Thymus (tissue), 11 donors: ENCODE results near the gene SYCE3. TPM values are rescaled to one million over a fixed set of nuclear protein-coding genes. Genes with fewer than 3 reads are reported as not detected.

Source experiments
- DNase-seq, 9 donors: peaks; one replicate each; pipeline ENCODE4 v3.0.0-alpha.2; 2013; ENCODE audit warnings: low spot score in 9 of 9, low read depth in 6 of 9, missing footprints in 1 of 9
- H3K27ac ChIP-seq, 2 donors: one replicate each; pipeline ENCODE4 v1.5.1; 2013; ENCODE audit warnings: control low read depth in 1 of 2, low read depth in 1 of 2, low read length in 1 of 2, mild to moderate bottlenecking in 1 of 2, moderate library complexity in 1 of 2
- H3K27me3 ChIP-seq, 2 donors: one replicate each; pipeline ENCODE4 v1.5.1; 2013; ENCODE audit warnings: low read length in 1 of 2; ENCODE audit not compliant: control insufficient read depth in 2 of 2, insufficient read depth in 1 of 2
- H3K36me3 ChIP-seq, 2 donors: one replicate each; pipeline ENCODE4 v1.5.1; 2013; ENCODE audit warnings: low read length in 1 of 2, mild to moderate bottlenecking in 1 of 2, moderate library complexity in 1 of 2; ENCODE audit not compliant: control insufficient read depth in 2 of 2, insufficient read depth in 2 of 2
- H3K4me1 ChIP-seq, 2 donors: one replicate each; pipeline ENCODE4 v1.5.1; 2013; ENCODE audit warnings: low read length in 2 of 2; ENCODE audit not compliant: control insufficient read depth in 2 of 2, insufficient read depth in 2 of 2
- H3K4me3 ChIP-seq, 2 donors: one replicate each; pipeline ENCODE4 v1.5.1; 2013; ENCODE audit warnings: low read length in 2 of 2, control low read depth in 1 of 2, mild to moderate bottlenecking in 1 of 2
- H3K9me3 ChIP-seq, 2 donors: one replicate each; pipeline ENCODE4 v1.5.1; 2013; ENCODE audit warnings: low read length in 1 of 2, mild to moderate bottlenecking in 1 of 2; ENCODE audit not compliant: control insufficient read depth in 2 of 2, insufficient read depth in 1 of 2
- WGBS: extraction: QIAGEN DNeasy Blood & Tissue Kit; methylation state at CpG from one replicate; pipeline ENCODE4 v1.1.7; 2013; 5-methylcytosine and 5-hydroxymethylcytosine counted together
- polyA plus RNA-seq: library from polyadenylated mRNA; stranded (reverse); fragments of 200-250 nt; gene quantifications from one replicate; pipeline ENCODE4 v1.2.3, GENCODE V29; 2013
- total RNA-seq: library from RNA; stranded (reverse); fragments of 120-200 nt; gene quantifications from one replicate; pipeline ENCODE4 v1.2.4, GENCODE V29; 2013
- donor health status: healthy.

The SYCE3 gene
- total and polyA plus RNA-seq, 2 donors = 0.19 to 1.1 TPM

DNA sequence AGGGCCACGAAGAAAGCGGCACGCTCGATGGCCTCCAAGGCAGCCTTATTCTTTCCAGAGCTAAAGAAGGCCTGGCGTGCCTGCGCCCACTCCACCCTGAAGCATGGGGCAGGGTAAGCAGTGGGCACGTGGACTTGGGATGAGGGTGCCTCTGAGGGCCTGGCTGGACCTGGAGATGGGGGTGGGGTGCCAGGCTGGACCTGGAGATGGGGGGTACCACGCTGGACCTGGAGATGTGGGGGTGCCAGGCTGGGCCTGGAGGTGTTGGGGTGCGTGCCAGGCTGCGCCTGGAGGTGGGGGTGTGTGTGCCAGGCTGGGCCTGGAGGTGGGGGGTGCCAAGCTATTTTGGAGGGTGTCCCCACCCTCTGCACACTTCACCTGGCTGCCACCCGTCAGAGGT is 10.2 kb upstream of the SYCE3 start:
- Histone ChIP-seq H3K27ac (no peak overlapping the region), H3K4me1 (peaks cover 0 to 4% of the 10 kb centered on the region in 2 donors), H3K9me3 (no peaks in the 10 kb centered on the region), H3K4me3 (no peak overlapping the region), H3K36me3 (peaks cover 16 to 28% of the 10 kb centered on the region in 2 donors), H3K27me3 (peaks cover 0 to 14% of the 10 kb centered on the region in 2 donors)
- no peak for DNase-seq
- WGBS = 98% methylated on average over 11 of the region's 11 CpGs

DNA sequence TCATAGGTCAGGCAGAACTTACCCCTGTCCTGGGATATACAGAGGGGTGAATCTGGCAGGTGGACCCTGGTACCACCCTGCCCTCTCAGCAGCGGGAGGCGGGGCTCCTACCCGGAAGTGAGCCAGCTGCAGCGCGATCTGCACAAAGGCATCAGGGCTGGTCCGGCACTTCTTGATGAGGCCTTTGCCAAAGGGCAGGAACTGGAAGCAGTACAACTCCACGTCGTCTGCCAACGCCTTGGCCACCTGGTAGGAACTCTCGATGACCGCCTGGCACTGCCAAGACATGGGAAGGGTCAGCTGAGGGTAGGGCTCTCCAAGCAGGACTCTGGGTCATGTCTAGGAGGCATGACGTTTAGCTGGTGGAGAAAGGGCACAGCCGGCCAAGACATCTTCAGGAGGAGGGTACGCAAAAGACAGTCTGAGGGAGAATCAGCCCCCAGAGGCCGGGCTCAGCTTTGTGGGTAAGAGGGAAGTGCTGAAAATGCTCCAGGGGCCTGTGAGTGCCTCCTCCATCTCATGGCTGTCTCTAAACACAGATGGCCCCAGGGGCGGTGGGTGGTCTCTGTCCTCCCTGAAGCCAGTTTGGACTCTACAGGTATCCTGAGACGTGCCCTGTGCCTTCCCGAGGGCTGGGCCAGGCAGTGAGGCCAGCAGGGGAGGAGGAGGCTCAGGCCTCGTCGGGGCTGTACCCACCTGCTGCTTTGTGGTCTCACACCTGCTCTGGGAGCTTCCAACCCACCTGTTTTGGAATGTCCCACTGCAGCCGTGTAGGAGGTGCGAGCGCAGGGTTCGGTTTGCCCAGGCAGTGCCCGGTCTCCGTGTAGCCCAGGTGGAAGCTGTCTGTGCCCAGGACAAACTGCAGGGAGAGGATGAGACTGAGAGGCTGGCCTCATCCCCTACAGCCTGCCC is 8.8 kb upstream of the SYCE3 start:
- Histone ChIP-seq H3K4me3 (no peak overlapping the region), H3K4me1 (no peaks in the 10 kb centered on the region), H3K27ac (no peak overlapping the region), H3K36me3 (peaks cover 16 to 28% of the 10 kb centered on the region in 2 donors), H3K27me3 (peaks cover 0 to under 1% of the 10 kb centered on the region in 2 donors), H3K9me3 (no peaks in the 10 kb centered on the region)
- DNase-seq = no peak
- WGBS = 97% methylated on average over 26 of the region's 26 CpGs

DNA sequence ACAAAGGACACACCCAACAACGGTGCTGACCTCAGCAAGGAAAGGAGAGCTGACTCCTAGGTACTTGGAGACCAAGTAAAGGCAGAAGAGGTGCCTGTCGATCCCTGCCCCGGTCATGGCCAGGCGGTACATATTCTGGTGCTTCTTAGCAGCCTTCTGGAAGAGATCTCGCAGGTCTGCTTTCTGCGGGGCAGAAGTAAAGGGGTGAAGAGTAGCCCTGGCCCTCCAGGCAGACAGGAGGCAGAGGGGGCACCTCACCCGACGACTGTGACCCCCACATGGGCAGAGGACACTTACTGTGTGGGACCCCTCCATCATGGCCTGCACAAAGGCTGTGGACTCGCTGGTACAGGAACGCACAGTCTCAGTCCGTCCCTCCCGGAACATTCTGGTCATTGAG is 8.1 kb upstream of the SYCE3 start:
- Histone ChIP-seq H3K4me1 (no peaks in the 10 kb centered on the region), H3K27me3 (no peaks in the 10 kb centered on the region), H3K9me3 (no peaks in the 10 kb centered on the region), H3K36me3 (peaks cover 16 to 28% of the 10 kb centered on the region in 2 donors), H3K27ac (no peak overlapping the region), H3K4me3 (no peak overlapping the region)
- DNase-seq = no peak
- WGBS = 98% methylated on average over 12 of the region's 12 CpGs

DNA sequence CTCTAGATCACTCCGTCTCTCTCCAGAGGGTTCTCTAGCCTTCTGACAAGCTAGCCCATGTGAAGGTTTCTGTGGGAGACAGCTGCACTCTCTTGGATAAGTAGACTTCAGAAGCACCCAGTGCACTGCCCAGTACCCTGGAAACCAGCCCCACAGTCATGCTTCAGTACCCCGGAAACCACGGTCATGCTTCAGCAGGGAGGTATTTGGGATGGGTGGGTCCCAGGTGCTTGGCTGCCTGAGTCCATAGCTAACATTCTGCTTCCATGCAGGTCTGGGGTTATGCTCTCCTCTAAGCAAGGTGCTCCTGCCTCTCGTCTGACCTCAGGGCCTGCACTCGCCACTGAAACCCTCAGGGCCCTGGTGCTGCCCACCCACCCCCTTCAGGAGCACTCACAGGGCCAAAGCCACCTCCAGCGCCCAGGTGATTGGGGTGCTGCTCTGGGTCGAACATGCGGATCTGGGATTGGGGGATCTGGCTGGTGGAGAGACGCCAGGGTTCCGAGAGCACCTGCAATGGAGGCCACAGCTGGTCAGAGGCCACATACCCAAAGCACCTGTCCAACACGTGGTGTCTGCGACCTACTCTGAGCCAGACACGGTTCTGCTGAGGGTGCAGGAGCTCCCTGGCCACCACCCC is 7.3 kb upstream of the SYCE3 start:
- Histone ChIP-seq H3K4me1 (no peaks in the 10 kb centered on the region), H3K9me3 (no peaks in the 10 kb centered on the region), H3K4me3 (no peak overlapping the region), H3K27ac (no peak overlapping the region), H3K36me3 (peaks cover 16 to 28% of the 10 kb centered on the region in 2 donors), H3K27me3 (peaks cover 0 to 3% of the 10 kb centered on the region in 2 donors)
- no peak for DNase-seq
- 97% methylated on average over 13 of the region's 13 CpGs for WGBS

DNA sequence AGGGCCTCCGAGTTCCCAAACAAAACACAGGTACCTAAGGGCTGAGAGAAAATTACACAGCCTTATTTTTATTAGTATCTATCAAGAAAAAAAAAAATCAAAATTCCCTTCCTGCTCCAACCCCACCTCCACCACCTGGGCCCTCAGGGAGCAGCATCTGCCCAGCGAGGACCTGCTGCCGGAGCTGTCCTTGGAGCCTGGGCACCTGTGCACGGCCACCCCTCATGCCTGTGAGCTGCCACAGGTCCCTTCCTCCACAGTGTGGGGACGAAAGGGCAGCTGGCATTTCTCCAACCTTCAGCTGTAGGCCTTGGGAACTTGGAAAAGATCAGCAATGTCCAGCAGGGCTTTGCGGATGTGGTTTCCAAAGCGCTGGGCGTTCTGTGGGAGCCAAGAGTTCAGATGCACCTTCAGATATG is 6.3 kb upstream of the SYCE3 start:
- Histone ChIP-seq H3K4me3 (no peak overlapping the region), H3K9me3 (no peaks in the 10 kb centered on the region), H3K27me3 (peaks cover 0 to 8% of the 10 kb centered on the region in 2 donors), H3K4me1 (no peaks in the 10 kb centered on the region), H3K27ac (no peak overlapping the region), H3K36me3 (peaks cover 16 to 28% of the 10 kb centered on the region in 2 donors)
- 97% methylated on average over 8 of the region's 8 CpGs for WGBS
- no peak for DNase-seq

DNA sequence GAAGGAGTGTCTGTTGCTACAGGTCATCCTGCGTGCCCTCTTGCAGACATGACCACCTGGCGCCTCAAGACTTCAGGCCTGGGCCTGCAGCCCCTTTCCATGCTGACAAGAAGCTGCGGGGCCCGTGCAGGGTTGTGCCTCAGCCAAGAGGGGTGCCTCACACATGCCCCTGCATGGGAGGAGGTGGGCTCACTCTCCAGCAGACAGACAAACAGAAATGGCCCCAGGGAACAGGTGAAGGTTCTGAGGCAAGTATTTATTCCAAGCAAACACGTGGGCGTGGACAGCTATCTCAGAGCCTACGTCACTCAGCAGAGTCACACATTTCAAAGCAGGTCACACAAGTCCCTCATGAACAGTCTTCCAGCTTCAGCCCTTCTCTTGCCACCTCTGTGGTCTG is 5.9 kb upstream of the SYCE3 start:
- Histone ChIP-seq H3K27ac (no peak overlapping the region), H3K36me3 (peaks cover 16 to 28% of the 10 kb centered on the region in 2 donors), H3K27me3 (peaks cover 0 to 12% of the 10 kb centered on the region in 2 donors), H3K9me3 (no peaks in the 10 kb centered on the region), H3K4me3 (no peak overlapping the region), H3K4me1 (peaks cover under 1% of the 10 kb centered on the region in 2 donors)
- WGBS = 95% methylated on average over 7 of the region's 7 CpGs
- DNase-seq = no peak

DNA sequence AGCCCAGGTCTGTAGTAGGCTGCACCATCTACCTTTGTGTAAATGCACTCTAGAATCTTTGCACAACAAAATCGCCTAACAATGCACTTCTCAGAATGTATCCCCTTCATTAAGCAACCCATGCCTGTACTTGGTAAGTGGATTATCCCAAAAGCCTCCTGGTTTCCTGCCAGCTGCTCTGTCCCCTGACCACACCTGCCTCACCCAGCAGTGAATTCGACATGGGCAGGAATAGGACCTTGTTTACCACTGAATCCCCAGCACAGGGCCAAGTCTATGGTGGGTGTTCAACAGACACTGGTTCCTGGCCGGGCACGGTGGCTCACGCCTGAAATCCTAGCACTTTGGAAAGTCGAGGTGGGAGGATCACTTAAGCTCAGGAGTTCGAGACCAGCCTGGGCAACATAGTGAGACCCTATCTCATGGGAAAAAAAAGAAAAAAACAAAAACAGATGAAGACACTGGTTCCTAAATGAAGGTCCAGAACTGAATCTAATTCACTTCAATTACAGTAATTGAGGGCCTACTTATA is 5.1 kb upstream of the SYCE3 start:
- Histone ChIP-seq H3K4me1 (peaks cover 3 to 6% of the 10 kb centered on the region in 2 donors), H3K9me3 (no peaks in the 10 kb centered on the region), H3K27ac (no peak overlapping the region), H3K27me3 (peaks cover 0 to 20% of the 10 kb centered on the region in 2 donors), H3K4me3 (no peak overlapping the region), H3K36me3 (peaks cover 11 to 20% of the 10 kb centered on the region in 2 donors)
- no peak for DNase-seq
- 96% methylated on average over 7 of the region's 7 CpGs for WGBS

DNA sequence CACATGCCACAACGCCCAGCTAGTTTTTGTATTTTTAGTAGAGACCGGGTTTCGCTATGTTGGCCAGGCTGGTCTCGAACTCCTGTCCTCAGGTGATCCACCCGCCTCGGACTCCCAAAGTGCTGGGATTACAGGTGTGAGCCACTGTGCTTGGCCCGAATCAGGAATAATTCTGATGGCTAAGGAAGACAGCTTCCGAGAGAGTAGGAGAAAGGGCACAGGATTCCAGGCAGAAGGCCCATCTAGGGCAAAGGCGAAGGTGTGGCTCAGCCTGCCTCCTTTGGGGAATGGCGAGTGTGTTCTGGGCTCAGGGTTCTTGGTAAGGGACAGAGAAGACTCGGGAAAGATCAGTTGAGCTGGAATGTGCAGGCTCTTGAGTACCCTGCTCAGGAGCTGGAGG is 1.6 kb upstream of the SYCE3 start:
- DNase-seq = no peak
- Histone ChIP-seq H3K27ac (no peak overlapping the region), H3K9me3 (no peaks in the 10 kb centered on the region), H3K27me3 (peaks cover 2 to 31% of the 10 kb centered on the region in 2 donors), H3K36me3 (peaks cover 3% of the 10 kb centered on the region in 2 donors), H3K4me1 (peaks cover 3 to 6% of the 10 kb centered on the region in 2 donors), H3K4me3 (no peak overlapping the region)
- WGBS = 94% methylated on average over 11 of the region's 11 CpGs
